ENCODE results near the gene TCF20.

GRCh38 chr22:42287174-42287890 is 16.9 kb upstream of the TCF20 start:
- TF ChIP-seq CTCF (IDR thresholded peaks at IDR 0.05; ENCODE audit: low read length) (no peak), EZH2 (IDR thresholded peaks at IDR 0.05; ENCODE audit: borderline replicate concordance, low read length) (no peak)
